ENCODE results near the gene GPC5.
A peak's percentile ranks its signal among the peaks of the same experiment; 100 is the strongest.

GPC5 gene

GRCh38 chr13:92414851-92415250 is 1016.4 kb downstream of the GPC5 start:
- Histone ChIP-seq H3K27me3 (ENCODE audit: insufficient read depth, low read length) (no peaks in the 10 kb centered on the region), H3K4me3 (ENCODE audit: low read depth, low read length) (no peak overlapping the region), H3K27ac (ENCODE audit: low read depth, low read length) (no peak overlapping the region), H3K4me1 (ENCODE audit: control insufficient read depth, insufficient read depth, low read length, unreplicated experiment) (no peaks in the 10 kb centered on the region), H2AFZ (ENCODE audit: low read length, unreplicated experiment) (no peak overlapping the region), H3K36me3 (ENCODE audit: insufficient read depth, low read length) (no peaks in the 10 kb centered on the region), H3K79me2 (ENCODE audit: control insufficient read depth, insufficient read depth, low read length, unreplicated experiment) (no peaks in the 10 kb centered on the region)

GRCh38 chr13:92415781-92416180 is 1017.4 kb downstream of the GPC5 start:
- no peaks in the 10 kb centered on the region for H3K4me1 ChIP-seq (ENCODE audit: control insufficient read depth, insufficient read depth, low read length, unreplicated experiment)
- no peaks in the 10 kb centered on the region for H3K36me3 ChIP-seq (ENCODE audit: insufficient read depth, low read length)
- H3K79me2 ChIP-seq (ENCODE audit: control insufficient read depth, insufficient read depth, low read length, unreplicated experiment): no peaks in the 10 kb centered on the region
- no peak overlapping the region for H3K27ac ChIP-seq (ENCODE audit: low read depth, low read length)
- no peak overlapping the region for H2AFZ ChIP-seq (ENCODE audit: low read length, unreplicated experiment)
- H3K27me3 ChIP-seq (ENCODE audit: insufficient read depth, low read length): no peaks in the 10 kb centered on the region
- no peak overlapping the region for H3K4me3 ChIP-seq (ENCODE audit: low read depth, low read length)

GRCh38 chr13:92418818-92419412 is 1020.5 kb downstream of the GPC5 start:
- H3K27ac ChIP-seq (ENCODE audit: low read depth, low read length): no peak overlapping the region
- H3K4me1 ChIP-seq (ENCODE audit: control insufficient read depth, insufficient read depth, low read length, unreplicated experiment): no peaks in the 10 kb centered on the region
- no peaks in the 10 kb centered on the region for H3K79me2 ChIP-seq (ENCODE audit: control insufficient read depth, insufficient read depth, low read length, unreplicated experiment)
- H3K4me3 ChIP-seq (ENCODE audit: low read depth, low read length): no peak overlapping the region
- H3K36me3 ChIP-seq (ENCODE audit: insufficient read depth, low read length): no peaks in the 10 kb centered on the region
- no peaks in the 10 kb centered on the region for H3K27me3 ChIP-seq (ENCODE audit: insufficient read depth, low read length)
- H2AFZ ChIP-seq (ENCODE audit: low read length, unreplicated experiment): no peak overlapping the region

GRCh38 chr13:92429231-92429630 is 1030.8 kb downstream of the GPC5 start:
- H3K27me3 ChIP-seq (ENCODE audit: insufficient read depth, low read length): no peaks in the 10 kb centered on the region
- no peaks in the 10 kb centered on the region for H3K79me2 ChIP-seq (ENCODE audit: control insufficient read depth, insufficient read depth, low read length, unreplicated experiment)
- H3K36me3 ChIP-seq (ENCODE audit: insufficient read depth, low read length): no peaks in the 10 kb centered on the region
- no peak overlapping the region for H3K27ac ChIP-seq (ENCODE audit: low read depth, low read length)
- no peak overlapping the region for H3K4me3 ChIP-seq (ENCODE audit: low read depth, low read length)
- H3K4me1 ChIP-seq (ENCODE audit: control insufficient read depth, insufficient read depth, low read length, unreplicated experiment): no peaks in the 10 kb centered on the region
- no peak overlapping the region for H2AFZ ChIP-seq (ENCODE audit: low read length, unreplicated experiment)

- Histone ChIP-seq H3K79me2 (ENCODE audit: control insufficient read depth, insufficient read depth, low read length, unreplicated experiment) (no peaks in the 10 kb centered on the region), H3K36me3 (ENCODE audit: insufficient read depth, low read length) (no peaks in the 10 kb centered on the region), H3K27me3 (ENCODE audit: insufficient read depth, low read length) (no peaks in the 10 kb centered on the region), H3K4me3 (ENCODE audit: low read depth, low read length) (no peak overlapping the region), H3K4me1 (ENCODE audit: control insufficient read depth, insufficient read depth, low read length, unreplicated experiment) (no peaks in the 10 kb centered on the region), H2AFZ (ENCODE audit: low read length, unreplicated experiment) (no peak overlapping the region), H3K27ac (ENCODE audit: low read depth, low read length) (no peak overlapping the region)
These were observed 1035.0 kb downstream of the GPC5 start for GRCh38 chr13:92433386-92433785.

GRCh38 chr13:92433963-92434362 is 1035.5 kb downstream of the GPC5 start:
- Histone ChIP-seq H3K4me3 (ENCODE audit: low read depth, low read length) (no peak overlapping the region), H3K27ac (ENCODE audit: low read depth, low read length) (no peak overlapping the region), H3K27me3 (ENCODE audit: insufficient read depth, low read length) (no peaks in the 10 kb centered on the region), H3K36me3 (ENCODE audit: insufficient read depth, low read length) (no peaks in the 10 kb centered on the region), H3K4me1 (ENCODE audit: control insufficient read depth, insufficient read depth, low read length, unreplicated experiment) (no peaks in the 10 kb centered on the region), H3K79me2 (ENCODE audit: control insufficient read depth, insufficient read depth, low read length, unreplicated experiment) (no peaks in the 10 kb centered on the region), H2AFZ (ENCODE audit: low read length, unreplicated experiment) (no peak overlapping the region)

- H2AFZ ChIP-seq (ENCODE audit: low read length, unreplicated experiment): no peak overlapping the region
- no peaks in the 10 kb centered on the region for H3K4me1 ChIP-seq (ENCODE audit: control insufficient read depth, insufficient read depth, low read length, unreplicated experiment)
- no peaks in the 10 kb centered on the region for H3K27me3 ChIP-seq (ENCODE audit: insufficient read depth, low read length)
- H3K4me3 ChIP-seq (ENCODE audit: low read depth, low read length): no peak overlapping the region
- H3K36me3 ChIP-seq (ENCODE audit: insufficient read depth, low read length): no peaks in the 10 kb centered on the region
- H3K27ac ChIP-seq (ENCODE audit: low read depth, low read length): no peak overlapping the region
- H3K79me2 ChIP-seq (ENCODE audit: control insufficient read depth, insufficient read depth, low read length, unreplicated experiment): no peaks in the 10 kb centered on the region
These were observed 1038.5 kb downstream of the GPC5 start for GRCh38 chr13:92436924-92437323.

- no peaks in the 10 kb centered on the region for H3K36me3 ChIP-seq (ENCODE audit: insufficient read depth, low read length)
- no peaks in the 10 kb centered on the region for H3K79me2 ChIP-seq (ENCODE audit: control insufficient read depth, insufficient read depth, low read length, unreplicated experiment)
- H3K27ac ChIP-seq (ENCODE audit: low read depth, low read length): no peak overlapping the region
- H3K27me3 ChIP-seq (ENCODE audit: insufficient read depth, low read length): no peaks in the 10 kb centered on the region
- no peaks in the 10 kb centered on the region for H3K4me1 ChIP-seq (ENCODE audit: control insufficient read depth, insufficient read depth, low read length, unreplicated experiment)
- no peak overlapping the region for H3K4me3 ChIP-seq (ENCODE audit: low read depth, low read length)
- H2AFZ ChIP-seq (ENCODE audit: low read length, unreplicated experiment): no peak overlapping the region
These were observed 1045.8 kb downstream of the GPC5 start for GRCh38 chr13:92444244-92444643.

- Histone ChIP-seq H3K79me2 (ENCODE audit: control insufficient read depth, insufficient read depth, low read length, unreplicated experiment) (no peaks in the 10 kb centered on the region), H3K27ac (ENCODE audit: low read depth, low read length) (no peak overlapping the region), H3K4me3 (ENCODE audit: low read depth, low read length) (no peak overlapping the region), H2AFZ (ENCODE audit: low read length, unreplicated experiment) (no peak overlapping the region), H3K27me3 (ENCODE audit: insufficient read depth, low read length) (no peaks in the 10 kb centered on the region), H3K36me3 (ENCODE audit: insufficient read depth, low read length) (no peaks in the 10 kb centered on the region), H3K4me1 (ENCODE audit: control insufficient read depth, insufficient read depth, low read length, unreplicated experiment) (no peaks in the 10 kb centered on the region)
These were observed 1052.6 kb downstream of the GPC5 start for GRCh38 chr13:92451060-92451459.

- Histone ChIP-seq H2AFZ (ENCODE audit: low read length, unreplicated experiment) (peak overlapping the region; percentile 35), H3K36me3 (ENCODE audit: insufficient read depth, low read length) (no peaks in the 10 kb centered on the region), H3K4me1 (ENCODE audit: control insufficient read depth, insufficient read depth, low read length, unreplicated experiment) (no peaks in the 10 kb centered on the region), H3K79me2 (ENCODE audit: control insufficient read depth, insufficient read depth, low read length, unreplicated experiment) (no peaks in the 10 kb centered on the region), H3K27ac (ENCODE audit: low read depth, low read length) (no peak overlapping the region), H3K4me3 (ENCODE audit: low read depth, low read length) (peak overlapping the region; percentile 63), H3K27me3 (ENCODE audit: insufficient read depth, low read length) (no peaks in the 10 kb centered on the region)
These were observed 1054.4 kb downstream of the GPC5 start for GRCh38 chr13:92452840-92453239.

GRCh38 chr13:92459306-92459705 is 1060.9 kb downstream of the GPC5 start:
- Histone ChIP-seq H3K4me1 (ENCODE audit: control insufficient read depth, insufficient read depth, low read length, unreplicated experiment) (peaks cover 4% of the 10 kb centered on the region), H3K4me3 (ENCODE audit: low read depth, low read length) (no peak overlapping the region), H2AFZ (ENCODE audit: low read length, unreplicated experiment) (no peak overlapping the region), H3K36me3 (ENCODE audit: insufficient read depth, low read length) (no peaks in the 10 kb centered on the region), H3K27me3 (ENCODE audit: insufficient read depth, low read length) (no peaks in the 10 kb centered on the region), H3K27ac (ENCODE audit: low read depth, low read length) (no peak overlapping the region), H3K79me2 (ENCODE audit: control insufficient read depth, insufficient read depth, low read length, unreplicated experiment) (no peaks in the 10 kb centered on the region)

Measured in ACC112 (cell line).